Trophoblast cell (in vitro differentiated cells and primary cell): ENCODE data around the gene ABHD5.

Experiments used
- DNase-seq, 2 donors: peaks; one replicate each; pipeline ENCODE4 v3.0.0-alpha.2; 2016
- H2AFZ ChIP-seq: 2 replicates; pipeline ENCODE4 v1.6.1; 2013; ENCODE audit warnings: low read length, moderate library complexity, mild to moderate bottlenecking; ENCODE audit not compliant: insufficient read depth, poor library complexity
- H2AK5ac ChIP-seq: 2 replicates; pipeline ENCODE4 v1.6.1; 2013; ENCODE audit warnings: mild to moderate bottlenecking, low read length
- H2BK120ac ChIP-seq: 2 replicates; pipeline ENCODE4 v1.6.1; 2013; ENCODE audit warnings: low read length, mild to moderate bottlenecking, moderate library complexity; ENCODE audit not compliant: insufficient read depth, poor library complexity
- H2BK12ac ChIP-seq: 2 replicates; pipeline ENCODE4 v1.6.1; 2013; ENCODE audit warnings: mild to moderate bottlenecking, low read length, moderate library complexity
- H2BK5ac ChIP-seq: 2 replicates; pipeline ENCODE4 v1.6.1; 2013; ENCODE audit warnings: low read length, low read depth, moderate library complexity, mild to moderate bottlenecking; ENCODE audit not compliant: poor library complexity
- H3K14ac ChIP-seq: 2 replicates; pipeline ENCODE4 v1.6.1; 2013; ENCODE audit warnings: mild to moderate bottlenecking, low read length
- H3K18ac ChIP-seq: 2 replicates; pipeline ENCODE4 v1.6.1; 2013; ENCODE audit warnings: mild to moderate bottlenecking, low read length
- H3K23ac ChIP-seq: 2 replicates; pipeline ENCODE4 v1.6.1; 2013; ENCODE audit warnings: low read length
- H3K27ac ChIP-seq: 2 replicates; pipeline ENCODE4 v1.5.1; 2013; ENCODE audit warnings: low read depth, mild to moderate bottlenecking, inconsistent platforms, low read length, moderate library complexity
- H3K27me3 ChIP-seq: 2 replicates; pipeline ENCODE4 v1.6.1; 2013; ENCODE audit warnings: inconsistent platforms, mild to moderate bottlenecking, low read length, moderate library complexity; ENCODE audit not compliant: insufficient read depth
- H3K36me3 ChIP-seq, 2 experiments: 1 replicate in 1 of 2; 2 replicates in 1 of 2; pipeline ENCODE4 v1.6.1; 2013; ENCODE audit warnings: low read length in 2 of 2, mild to moderate bottlenecking in 2 of 2, moderate library complexity in 1 of 2; ENCODE audit not compliant: insufficient read depth in 2 of 2, control insufficient read depth in 1 of 2
- H3K4ac ChIP-seq: 2 replicates; pipeline ENCODE4 v1.6.1; 2013; ENCODE audit warnings: low read depth, mild to moderate bottlenecking, low read length, moderate library complexity
- H3K4me1 ChIP-seq, 2 experiments: 1 replicate in 1 of 2; 2 replicates in 1 of 2; pipeline ENCODE4 v1.6.1; 2013; ENCODE audit warnings: low read length in 2 of 2, mild to moderate bottlenecking in 2 of 2, moderate library complexity in 1 of 2; ENCODE audit not compliant: insufficient read depth in 2 of 2, control insufficient read depth in 1 of 2
- H3K4me2 ChIP-seq: 2 replicates; pipeline ENCODE4 v1.6.1; 2013; ENCODE audit warnings: inconsistent platforms, mild to moderate bottlenecking, low read length, moderate library complexity
- H3K4me3 ChIP-seq: 2 replicates; pipeline ENCODE4 v1.5.1; 2013; ENCODE audit warnings: mild to moderate bottlenecking, low read depth, low read length, inconsistent platforms
- H3K79me1 ChIP-seq: one replicate; pipeline ENCODE4 v1.6.1; 2013; ENCODE audit warnings: low read length
- H3K79me2 ChIP-seq: 2 replicates; pipeline ENCODE4 v1.6.1; 2013; ENCODE audit warnings: low read length, mild to moderate bottlenecking; ENCODE audit not compliant: control insufficient read depth, insufficient read depth, poor library complexity
- H3K9ac ChIP-seq: 2 replicates; pipeline ENCODE4 v1.6.1; 2013; ENCODE audit warnings: mild to moderate bottlenecking, low read length
- H3K9me3 ChIP-seq: 2 replicates; pipeline ENCODE4 v1.6.1; 2013; ENCODE audit warnings: low read depth, mild to moderate bottlenecking, control low read depth, inconsistent platforms, low read length; ENCODE audit not compliant: insufficient read depth
- H4K12ac ChIP-seq: 2 replicates; pipeline ENCODE4 v1.6.1; 2013; ENCODE audit warnings: low read depth, mild to moderate bottlenecking, low read length, moderate library complexity
- H4K8ac ChIP-seq: 2 replicates; pipeline ENCODE4 v1.6.1; 2013; ENCODE audit warnings: low read depth, mild to moderate bottlenecking, low read length, moderate library complexity
- H4K91ac ChIP-seq: one replicate; pipeline ENCODE4 v1.6.1; 2013; ENCODE audit warnings: low read depth, mild to moderate bottlenecking, low read length, moderate library complexity
- whole genome bisulfite sequencing: extraction: QIAGEN DNeasy Blood & Tissue Kit; methylation state at CpG from one replicate; pipeline ENCODE4 v1.1.7; 2013; ENCODE audit warnings: missing lambda C conversion rate; ENCODE audit not compliant: insufficient read length, insufficient coverage; ENCODE audit errors: extremely low coverage; 5-methylcytosine and 5-hydroxymethylcytosine counted together

ABHD5 gene

DNA sequence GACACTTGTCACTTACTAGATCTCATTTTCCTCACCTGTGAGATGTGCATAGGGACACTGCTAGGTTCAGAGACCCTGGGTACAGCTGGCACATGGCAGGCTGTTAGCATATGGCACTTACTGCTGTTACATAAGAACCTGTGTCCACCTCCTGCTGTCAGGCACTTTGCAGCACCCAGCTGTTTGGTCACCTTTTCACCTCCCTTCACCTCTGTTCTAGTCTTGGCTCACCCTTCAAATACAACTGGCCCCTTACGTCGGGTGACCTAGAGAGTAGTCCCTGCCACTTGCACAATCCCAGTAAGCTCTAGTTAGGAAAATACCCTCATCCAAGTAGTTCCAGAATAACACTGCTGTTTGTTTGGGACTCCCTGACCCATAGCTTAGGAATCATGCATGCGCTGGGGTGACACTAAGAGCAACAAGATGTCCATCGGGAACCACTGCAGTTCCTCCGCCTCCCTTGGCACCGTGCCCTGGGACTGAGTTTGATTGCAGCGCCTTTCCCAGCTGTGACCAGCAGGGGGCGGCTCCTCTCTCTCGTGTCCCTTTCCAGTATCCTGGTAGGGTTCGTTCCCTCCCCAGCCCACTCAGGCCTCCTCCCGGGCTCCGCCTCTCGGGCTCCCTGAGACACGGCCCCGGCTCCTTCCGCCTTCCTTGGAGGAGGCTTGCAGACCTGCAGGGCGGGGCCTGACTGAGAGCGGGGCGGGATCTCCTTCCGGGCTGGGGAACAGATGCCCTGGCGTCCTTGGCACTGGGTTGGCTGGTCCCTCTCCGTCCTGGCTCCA lies 78.6 kb downstream of the ABHD5 start:
- no peak overlapping the region for H2AK5ac ChIP-seq
- no CpG with 5 or more reads among the region's 22 CpGs for WGBS
- DNase-seq = peak; percentile 97 to 98

DNA sequence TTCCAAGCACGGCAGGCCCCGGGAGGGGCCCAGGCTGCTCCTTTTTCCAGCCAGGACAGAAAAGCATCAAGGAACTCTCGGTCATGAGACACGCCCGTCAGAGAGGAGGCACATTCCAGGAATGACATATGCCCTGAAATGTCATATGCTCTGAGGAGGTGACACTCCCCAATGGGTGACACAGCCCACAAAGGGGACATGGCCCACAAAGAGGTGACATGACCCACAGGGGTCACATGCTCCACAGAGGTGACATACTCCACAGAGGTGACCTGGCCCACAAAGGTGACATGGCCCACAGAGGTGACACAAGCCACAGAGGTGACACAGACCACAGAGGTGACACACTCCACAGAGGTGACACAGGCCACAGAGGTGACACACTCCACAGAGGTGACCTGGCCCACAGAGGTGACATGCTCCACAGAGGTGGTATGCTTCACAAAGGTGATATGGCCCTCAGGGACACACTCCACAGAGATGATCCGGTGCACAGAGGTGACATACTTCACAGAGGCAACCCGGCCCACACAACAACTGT lies 79.2 kb downstream of the ABHD5 start:
- H3K18ac ChIP-seq = no peak overlapping the region
- H3K4ac ChIP-seq = no peak overlapping the region
- no peaks in the 10 kb centered on the region for H3K27me3 ChIP-seq
- peaks cover 9 to 11% of the 10 kb centered on the region in 2 experiments for H3K4me1 ChIP-seq
- H4K8ac ChIP-seq = peak overlapping the region; percentile 23
- no peak overlapping the region for H2BK120ac ChIP-seq
- no peak overlapping the region for H3K9ac ChIP-seq
- no peak overlapping the region for H4K12ac ChIP-seq
- peak in 1 of 2 donors; percentile 3 for DNase-seq
- H3K4me3 ChIP-seq = peak overlapping the region; percentile 12
- H4K91ac ChIP-seq = no peak overlapping the region
- H3K36me3 ChIP-seq = no peaks in the 10 kb centered on the region
- H2AFZ ChIP-seq = no peak overlapping the region
- H3K4me2 ChIP-seq = peak overlapping the region; percentile 55
- WGBS = no CpG with 5 or more reads among the region's 7 CpGs
- no peak overlapping the region for H2BK12ac ChIP-seq
- H3K27ac ChIP-seq = no peak overlapping the region
- H3K79me2 ChIP-seq = no peaks in the 10 kb centered on the region
- H2BK5ac ChIP-seq = no peak overlapping the region
- peaks cover 1% of the 10 kb centered on the region for H3K9me3 ChIP-seq
- H3K23ac ChIP-seq = no peak overlapping the region
- no peak overlapping the region for H3K14ac ChIP-seq
- no peak overlapping the region for H2AK5ac ChIP-seq
- H3K79me1 ChIP-seq = no peaks in the 10 kb centered on the region

More for the DNA sequence above, 78.6 kb downstream of the ABHD5 start:
- Histone ChIP-seq H3K4ac (no peak overlapping the region), H4K91ac (no peak overlapping the region), H3K4me2 (peak overlapping the region; percentile 55), H3K27me3 (no peaks in the 10 kb centered on the region), H3K14ac (no peak overlapping the region), H3K9me3 (peaks cover 1% of the 10 kb centered on the region), H3K79me2 (no peaks in the 10 kb centered on the region), H3K4me3 (peak overlapping the region; percentile 12), H3K23ac (no peak overlapping the region), H2BK12ac (no peak overlapping the region), H2AFZ (no peak overlapping the region), H3K9ac (no peak overlapping the region), H3K36me3 (no peaks in the 10 kb centered on the region), H3K18ac (no peak overlapping the region), H3K27ac (no peak overlapping the region), H2BK120ac (no peak overlapping the region), H4K8ac (peak overlapping the region; percentile 23), H4K12ac (no peak overlapping the region), H2BK5ac (no peak overlapping the region), H3K4me1 (peaks cover 9 to 11% of the 10 kb centered on the region in 2 experiments), H3K79me1 (no peaks in the 10 kb centered on the region)

DNA sequence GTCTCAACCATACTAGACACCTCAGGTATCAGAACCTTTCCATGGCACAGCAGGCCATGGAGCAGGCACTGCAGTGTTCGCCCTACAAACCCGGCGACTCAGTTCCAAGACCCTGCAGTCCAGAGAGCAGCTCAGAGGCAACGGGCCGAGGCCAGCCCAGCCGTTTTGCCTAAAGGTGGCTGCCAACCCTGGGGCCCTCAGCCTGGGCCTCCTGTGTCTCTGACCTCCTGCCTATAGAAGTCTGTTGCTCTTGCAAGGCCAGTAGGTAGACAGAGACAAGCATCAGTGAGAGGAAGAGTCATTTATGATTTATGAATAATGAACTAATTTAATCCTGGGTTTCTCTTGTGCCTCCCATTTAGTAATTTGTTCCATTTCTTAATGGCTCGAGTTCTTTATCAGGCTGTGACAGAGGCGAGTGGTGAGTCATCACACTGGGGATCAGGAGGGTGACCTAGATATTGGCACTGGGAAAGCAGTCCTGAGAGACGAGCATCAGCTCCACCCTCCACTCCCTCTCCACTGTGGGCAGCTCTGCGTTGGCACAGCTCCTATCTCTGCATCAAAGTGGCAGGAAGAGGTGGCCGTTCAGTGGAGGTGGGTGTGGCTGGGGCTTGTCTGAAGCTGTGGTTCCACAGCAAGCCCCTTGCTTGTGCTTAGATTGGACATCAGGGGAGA lies 79.8 kb downstream of the ABHD5 start:
- Histone ChIP-seq H3K36me3 (no peaks in the 10 kb centered on the region), H4K91ac (no peak overlapping the region), H3K9ac (no peak overlapping the region), H3K4ac (no peak overlapping the region), H3K18ac (no peak overlapping the region), H2BK120ac (no peak overlapping the region), H2BK5ac (no peak overlapping the region), H2AK5ac (no peak overlapping the region), H3K4me1 (peaks cover 9 to 11% of the 10 kb centered on the region in 2 experiments), H3K4me3 (no peak overlapping the region), H3K79me2 (no peaks in the 10 kb centered on the region), H4K12ac (no peak overlapping the region), H3K79me1 (no peaks in the 10 kb centered on the region), H3K27me3 (no peaks in the 10 kb centered on the region), H3K14ac (no peak overlapping the region), H3K9me3 (peaks cover 1% of the 10 kb centered on the region), H3K4me2 (no peak overlapping the region), H2AFZ (no peak overlapping the region), H3K27ac (no peak overlapping the region), H2BK12ac (no peak overlapping the region), H4K8ac (no peak overlapping the region), H3K23ac (no peak overlapping the region)
- WGBS = no CpG with 5 or more reads among the region's 11 CpGs
- peak in 1 of 2 donors; percentile 7 for DNase-seq

DNA sequence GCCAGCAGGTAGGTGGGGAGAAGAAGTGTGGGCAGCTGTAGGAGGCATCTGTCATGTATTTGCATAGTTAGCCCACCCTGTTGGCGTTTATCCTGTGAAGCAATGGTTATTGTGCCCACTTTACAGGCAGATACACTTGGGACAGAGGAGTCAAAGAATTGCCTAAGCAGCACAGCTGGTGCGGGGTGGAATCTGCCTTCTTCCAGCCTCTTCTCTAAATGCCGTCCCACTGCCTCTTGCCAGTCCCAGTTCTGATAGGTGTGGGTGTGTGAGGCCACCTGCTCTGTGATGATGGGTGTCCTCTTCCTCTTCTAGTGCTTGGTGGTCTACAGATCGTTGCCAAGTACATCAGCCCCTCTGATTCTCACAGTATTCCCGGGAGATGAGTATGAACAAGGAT lies 80.9 kb downstream of the ABHD5 start:
- H3K4me2 ChIP-seq = no peak overlapping the region
- H3K4me1 ChIP-seq = peaks cover 9 to 11% of the 10 kb centered on the region in 2 experiments
- H2BK12ac ChIP-seq = no peak overlapping the region
- H3K79me1 ChIP-seq = no peaks in the 10 kb centered on the region
- H4K91ac ChIP-seq = no peak overlapping the region
- no peak overlapping the region for H2BK5ac ChIP-seq
- no peaks in the 10 kb centered on the region for H3K27me3 ChIP-seq
- no peak overlapping the region for H3K9ac ChIP-seq
- H3K18ac ChIP-seq = no peak overlapping the region
- no peak overlapping the region for H3K23ac ChIP-seq
- DNase-seq = no peak
- H4K8ac ChIP-seq = no peak overlapping the region
- no peaks in the 10 kb centered on the region for H3K36me3 ChIP-seq
- H3K79me2 ChIP-seq = no peaks in the 10 kb centered on the region
- H3K4ac ChIP-seq = no peak overlapping the region
- H3K4me3 ChIP-seq = no peak overlapping the region
- H2AK5ac ChIP-seq = no peak overlapping the region
- no peak overlapping the region for H4K12ac ChIP-seq
- no CpG with 5 or more reads among the region's 5 CpGs for WGBS
- H2BK120ac ChIP-seq = no peak overlapping the region
- no peak overlapping the region for H3K14ac ChIP-seq
- no peak overlapping the region for H3K27ac ChIP-seq
- peaks cover 1% of the 10 kb centered on the region for H3K9me3 ChIP-seq
- no peak overlapping the region for H2AFZ ChIP-seq
